ENCODE data around the gene GRIK4.
"Not testable (repeated sequence)": the region's sequence is repeated elsewhere in the genome, so short reads cannot be mapped to it uniquely, and the experiment has no call there.

The GRIK4 gene

GRCh38 chr11:120573756-120574354, 62.3 kb downstream of the GRIK4 start:
- Histone ChIP-seq H3K9ac (ENCODE audit: low read length) (no peak overlapping the region), H3K9me3 (ENCODE audit: low read length) (no peaks in the 10 kb centered on the region), H3K4me3 (ENCODE audit: low read depth in 1 of 2, low read length in 2 of 2) (no peak overlapping the region), H3K4me1 (ENCODE audit: insufficient read depth, low read length) (no peaks in the 10 kb centered on the region), H3K27ac (ENCODE audit: low read depth, low read length) (no peak overlapping the region), H3K27me3 (ENCODE audit: control insufficient read depth in 1 of 2, insufficient read depth in 2 of 2, low read length in 2 of 2) (peaks cover 0 to 6% of the 10 kb centered on the region in 2 donors), H3K36me3 (ENCODE audit: insufficient read depth, low read length) (no peaks in the 10 kb centered on the region)

DNA sequence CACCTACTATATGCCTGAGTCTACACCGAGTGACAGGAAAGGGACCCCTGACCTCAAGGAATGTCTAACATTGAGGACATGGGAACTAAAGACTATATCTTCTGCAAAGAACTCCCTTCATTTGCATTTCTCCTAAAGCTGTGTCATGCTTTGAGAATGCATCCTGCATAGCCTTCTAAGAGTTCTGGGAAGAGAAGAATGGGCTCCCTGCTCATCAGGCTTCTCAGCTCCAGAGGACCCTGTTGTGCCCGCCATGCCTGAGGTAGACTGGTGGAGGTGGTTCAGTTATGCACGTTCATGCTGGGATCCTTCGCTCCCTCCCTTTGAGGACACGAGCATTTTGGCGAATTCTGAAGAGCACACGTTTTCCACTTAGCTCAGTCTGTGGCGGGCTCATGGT, 63.3 kb downstream of the GRIK4 start:
- H3K4me3 ChIP-seq (ENCODE audit: low read depth in 1 of 2, low read length in 2 of 2), result no peak overlapping the region
- H3K9me3 ChIP-seq (ENCODE audit: low read length), result no peaks in the 10 kb centered on the region
- no peaks in the 10 kb centered on the region for H3K36me3 ChIP-seq (ENCODE audit: insufficient read depth, low read length)
- H3K4me1 ChIP-seq (ENCODE audit: insufficient read depth, low read length), result no peaks in the 10 kb centered on the region
- H3K27me3 ChIP-seq (ENCODE audit: control insufficient read depth in 1 of 2, insufficient read depth in 2 of 2, low read length in 2 of 2), result peaks cover 0 to 9% of the 10 kb centered on the region in 2 donors
- H3K27ac ChIP-seq (ENCODE audit: low read depth, low read length), result no peak overlapping the region
- H3K9ac ChIP-seq (ENCODE audit: low read length), result no peak overlapping the region

DNA sequence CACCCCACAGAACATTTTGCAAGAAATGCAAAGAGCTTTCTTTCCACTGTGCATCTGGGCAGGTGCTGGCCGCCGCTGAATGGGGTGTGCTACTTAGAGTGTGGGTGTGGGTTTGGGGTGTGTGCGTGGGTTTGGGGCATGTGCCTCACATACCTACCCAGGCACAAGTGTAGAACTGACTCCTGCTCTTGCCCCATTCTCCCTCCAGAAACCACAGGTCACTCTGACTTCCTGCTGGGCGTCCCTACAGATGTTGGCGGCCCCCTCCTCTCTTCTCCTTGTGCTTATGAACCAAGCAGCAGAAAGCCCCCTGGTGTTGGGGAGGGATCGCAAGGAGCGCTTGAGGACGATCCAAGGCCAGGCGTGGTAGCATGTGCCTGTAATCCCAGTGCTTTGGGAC, 63.9 kb downstream of the GRIK4 start:
- Histone ChIP-seq H3K27ac (ENCODE audit: low read depth, low read length) (no peak overlapping the region), H3K9ac (ENCODE audit: low read length) (no peak overlapping the region), H3K9me3 (ENCODE audit: low read length) (no peaks in the 10 kb centered on the region), H3K4me1 (ENCODE audit: insufficient read depth, low read length) (no peaks in the 10 kb centered on the region), H3K36me3 (ENCODE audit: insufficient read depth, low read length) (no peaks in the 10 kb centered on the region), H3K27me3 (ENCODE audit: control insufficient read depth in 1 of 2, insufficient read depth in 2 of 2, low read length in 2 of 2) (peaks cover 0 to 9% of the 10 kb centered on the region in 2 donors), H3K4me3 (ENCODE audit: low read depth in 1 of 2, low read length in 2 of 2) (no peak overlapping the region)

DNA sequence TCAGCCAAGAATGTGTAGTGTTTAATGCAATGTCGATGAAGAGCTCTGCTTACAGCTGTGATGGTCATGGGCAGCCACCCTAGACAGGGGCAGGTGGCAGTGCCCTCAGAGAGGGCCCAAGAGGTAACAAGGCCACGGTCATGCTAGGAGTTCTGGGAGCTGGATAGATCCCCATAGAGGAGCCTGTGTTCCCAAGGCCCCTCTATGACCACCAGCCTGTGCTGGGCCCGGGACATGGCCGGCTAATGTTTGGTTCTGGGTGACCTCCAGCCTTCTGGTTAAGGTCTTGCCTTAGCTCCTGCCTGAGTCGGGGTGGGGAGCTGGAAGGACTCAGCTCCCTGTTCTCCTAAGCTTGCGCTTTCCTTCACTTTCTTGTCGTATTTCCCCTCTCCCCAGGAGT, 65.1 kb downstream of the GRIK4 start:
- H3K27me3 ChIP-seq (ENCODE audit: control insufficient read depth in 1 of 2, insufficient read depth in 2 of 2, low read length in 2 of 2), result peaks cover 0 to 9% of the 10 kb centered on the region in 2 donors
- H3K4me3 ChIP-seq (ENCODE audit: low read depth in 1 of 2, low read length in 2 of 2), result no peak overlapping the region
- H3K27ac ChIP-seq (ENCODE audit: low read depth, low read length), result no peak overlapping the region
- no peaks in the 10 kb centered on the region for H3K9me3 ChIP-seq (ENCODE audit: low read length)
- no peaks in the 10 kb centered on the region for H3K36me3 ChIP-seq (ENCODE audit: insufficient read depth, low read length)
- H3K9ac ChIP-seq (ENCODE audit: low read length), result no peak overlapping the region
- H3K4me1 ChIP-seq (ENCODE audit: insufficient read depth, low read length), result no peaks in the 10 kb centered on the region

DNA sequence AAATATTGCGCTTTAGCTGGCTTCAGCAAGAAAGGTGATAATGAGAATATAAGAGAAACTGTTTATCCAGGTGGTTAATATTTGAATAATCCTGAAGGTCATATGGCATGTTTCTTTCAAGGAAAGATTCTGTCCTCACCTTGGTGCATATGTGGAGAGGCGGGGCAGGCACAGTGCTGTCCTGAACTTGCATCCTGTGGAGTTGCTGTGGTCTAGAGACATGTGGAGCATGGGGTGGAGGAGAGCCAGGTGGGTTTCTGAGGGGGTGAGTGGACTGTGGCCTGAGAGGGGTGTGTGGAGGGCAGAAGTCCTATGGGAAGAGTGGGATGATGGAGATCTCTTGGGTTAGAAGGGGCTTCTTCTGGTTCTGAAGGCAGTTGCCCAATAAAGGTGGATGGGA, 65.5 kb downstream of the GRIK4 start:
- H3K9me3 ChIP-seq (ENCODE audit: low read length), result no peaks in the 10 kb centered on the region
- H3K9ac ChIP-seq (ENCODE audit: low read length), result no peak overlapping the region
- no peak overlapping the region for H3K4me3 ChIP-seq (ENCODE audit: low read depth in 1 of 2, low read length in 2 of 2)
- no peaks in the 10 kb centered on the region for H3K36me3 ChIP-seq (ENCODE audit: insufficient read depth, low read length)
- no peak overlapping the region for H3K27ac ChIP-seq (ENCODE audit: low read depth, low read length)
- peaks cover 0 to 9% of the 10 kb centered on the region in 2 donors for H3K27me3 ChIP-seq (ENCODE audit: control insufficient read depth in 1 of 2, insufficient read depth in 2 of 2, low read length in 2 of 2)
- H3K4me1 ChIP-seq (ENCODE audit: insufficient read depth, low read length), result no peaks in the 10 kb centered on the region

- no peaks in the 10 kb centered on the region for H3K4me1 ChIP-seq (ENCODE audit: insufficient read depth, low read length)
- no peak overlapping the region for H3K4me3 ChIP-seq (ENCODE audit: low read depth in 1 of 2, low read length in 2 of 2)
- no peak overlapping the region for H3K27ac ChIP-seq (ENCODE audit: low read depth, low read length)
- no peaks in the 10 kb centered on the region for H3K9me3 ChIP-seq (ENCODE audit: low read length)
- H3K9ac ChIP-seq (ENCODE audit: low read length), result no peak overlapping the region
- no peaks in the 10 kb centered on the region for H3K36me3 ChIP-seq (ENCODE audit: insufficient read depth, low read length)
- peaks cover 0 to 12% of the 10 kb centered on the region in 2 donors for H3K27me3 ChIP-seq (ENCODE audit: control insufficient read depth in 1 of 2, insufficient read depth in 2 of 2, low read length in 2 of 2)
Observed at GRCh38 chr11:120577624-120578363, 66.2 kb downstream of the GRIK4 start.

DNA sequence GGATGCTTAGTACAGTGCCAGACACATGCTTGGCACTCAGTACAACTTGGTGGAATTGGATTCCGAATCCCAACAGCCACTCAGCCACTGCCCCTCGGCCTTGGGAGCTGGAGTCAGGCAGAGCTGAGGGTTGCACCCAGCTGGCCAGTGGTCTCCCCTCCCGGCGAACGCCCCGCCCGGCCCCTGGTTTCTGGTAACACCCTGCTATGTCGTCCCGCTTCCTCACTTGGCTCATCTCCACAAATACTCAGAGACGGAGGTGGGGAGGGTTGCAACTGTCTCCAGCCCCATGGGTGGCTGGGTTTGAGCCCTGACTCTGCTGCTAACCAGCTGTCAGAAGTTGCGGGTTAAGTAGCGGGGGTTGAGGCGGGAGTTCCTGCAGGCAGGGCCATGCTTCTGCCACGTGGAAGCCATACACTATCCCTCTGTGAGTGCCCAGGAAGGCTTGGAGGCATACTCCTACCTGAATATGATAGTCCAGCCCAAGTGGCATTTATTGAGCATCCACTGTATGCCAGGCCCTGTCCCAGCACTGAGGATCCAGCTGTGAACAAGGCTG, 67.1 kb downstream of the GRIK4 start:
- no peaks in the 10 kb centered on the region for H3K36me3 ChIP-seq (ENCODE audit: insufficient read depth, low read length)
- no peaks in the 10 kb centered on the region for H3K9me3 ChIP-seq (ENCODE audit: low read length)
- no peak overlapping the region for H3K4me3 ChIP-seq (ENCODE audit: low read depth in 1 of 2, low read length in 2 of 2)
- H3K9ac ChIP-seq (ENCODE audit: low read length), result no peak overlapping the region
- peaks cover 0 to 12% of the 10 kb centered on the region in 2 donors for H3K27me3 ChIP-seq (ENCODE audit: control insufficient read depth in 1 of 2, insufficient read depth in 2 of 2, low read length in 2 of 2)
- H3K27ac ChIP-seq (ENCODE audit: low read depth, low read length), result no peak overlapping the region
- H3K4me1 ChIP-seq (ENCODE audit: insufficient read depth, low read length), result no peaks in the 10 kb centered on the region

- Histone ChIP-seq H3K27me3 (ENCODE audit: control insufficient read depth in 1 of 2, insufficient read depth in 2 of 2, low read length in 2 of 2) (peaks cover 0 to 12% of the 10 kb centered on the region in 2 donors), H3K27ac (ENCODE audit: low read depth, low read length) (no peak overlapping the region), H3K9ac (ENCODE audit: low read length) (no peak overlapping the region), H3K9me3 (ENCODE audit: low read length) (no peaks in the 10 kb centered on the region), H3K4me1 (ENCODE audit: insufficient read depth, low read length) (no peaks in the 10 kb centered on the region), H3K4me3 (ENCODE audit: low read depth in 1 of 2, low read length in 2 of 2) (no peak overlapping the region), H3K36me3 (ENCODE audit: insufficient read depth, low read length) (no peaks in the 10 kb centered on the region)
Observed at GRCh38 chr11:120579611-120580031, 68.1 kb downstream of the GRIK4 start.

DNA sequence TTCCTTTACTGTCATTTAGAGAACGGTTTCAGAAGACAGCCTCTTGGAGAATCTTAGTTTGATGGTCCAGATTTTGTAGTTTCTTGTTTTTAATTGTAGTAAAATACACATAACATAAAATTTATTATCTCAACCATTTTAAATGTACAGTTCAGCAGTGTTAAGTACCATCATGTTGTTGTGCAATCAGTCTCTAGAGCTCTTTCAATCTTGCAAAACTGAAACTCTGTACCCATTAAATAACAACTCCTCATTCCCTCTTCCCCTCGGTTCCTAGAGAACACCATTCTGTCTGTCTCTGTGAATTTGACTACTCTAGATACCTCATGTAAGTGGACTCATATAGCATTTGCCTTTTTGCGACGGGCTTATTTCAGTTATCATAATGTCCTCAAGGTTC, 69.8 kb downstream of the GRIK4 start:
- Histone ChIP-seq H3K9me3 (ENCODE audit: low read length) (no peaks in the 10 kb centered on the region), H3K36me3 (ENCODE audit: insufficient read depth, low read length) (no peaks in the 10 kb centered on the region), H3K4me3 (ENCODE audit: low read depth in 1 of 2, low read length in 2 of 2) (no peak overlapping the region), H3K27ac (ENCODE audit: low read depth, low read length) (no peak overlapping the region), H3K4me1 (ENCODE audit: insufficient read depth, low read length) (no peaks in the 10 kb centered on the region), H3K9ac (ENCODE audit: low read length) (no peak overlapping the region), H3K27me3 (ENCODE audit: control insufficient read depth in 1 of 2, insufficient read depth in 2 of 2, low read length in 2 of 2) (peaks cover 0 to 12% of the 10 kb centered on the region in 2 donors)

DNA sequence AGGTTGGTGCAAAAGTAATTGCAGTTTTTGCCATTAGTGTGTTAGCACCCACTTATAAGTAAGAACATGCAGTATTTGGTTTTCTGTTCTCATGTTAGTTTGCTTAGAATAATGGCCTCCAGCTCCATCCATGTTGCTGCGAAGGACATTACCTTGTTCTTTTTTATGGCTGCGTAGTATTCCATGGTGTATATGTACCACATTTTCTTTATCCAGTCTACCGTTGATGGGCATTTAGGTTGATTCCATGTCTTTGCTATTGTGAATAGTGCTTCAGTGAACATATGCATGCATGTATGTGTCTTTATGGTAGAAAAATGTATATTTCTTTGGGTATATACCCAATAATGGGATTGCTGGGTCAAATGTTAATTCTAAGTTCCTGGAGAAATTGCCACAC, 71.0 kb downstream of the GRIK4 start:
- H3K9me3 ChIP-seq (ENCODE audit: low read length); H3K4me1 ChIP-seq (ENCODE audit: insufficient read depth, low read length); H3K36me3 ChIP-seq (ENCODE audit: insufficient read depth, low read length); H3K4me3 ChIP-seq (ENCODE audit: low read depth in 1 of 2, low read length in 2 of 2); H3K9ac ChIP-seq (ENCODE audit: low read length); H3K27ac ChIP-seq (ENCODE audit: low read depth, low read length): not testable (repeated sequence)
- peaks cover 0 to 12% of the 10 kb centered on the region in 2 donors for H3K27me3 ChIP-seq (ENCODE audit: control insufficient read depth in 1 of 2, insufficient read depth in 2 of 2, low read length in 2 of 2)

- no peaks in the 10 kb centered on the region for H3K4me1 ChIP-seq (ENCODE audit: insufficient read depth, low read length)
- no peak overlapping the region for H3K27ac ChIP-seq (ENCODE audit: low read depth, low read length)
- H3K4me3 ChIP-seq (ENCODE audit: low read depth in 1 of 2, low read length in 2 of 2), result no peak overlapping the region
- H3K36me3 ChIP-seq (ENCODE audit: insufficient read depth, low read length), result no peaks in the 10 kb centered on the region
- H3K27me3 ChIP-seq (ENCODE audit: control insufficient read depth in 1 of 2, insufficient read depth in 2 of 2, low read length in 2 of 2), result peaks cover 0 to 3% of the 10 kb centered on the region in 2 donors
- H3K9ac ChIP-seq (ENCODE audit: low read length), result no peak overlapping the region
- no peaks in the 10 kb centered on the region for H3K9me3 ChIP-seq (ENCODE audit: low read length)
Observed at GRCh38 chr11:120586072-120586471, 74.5 kb downstream of the GRIK4 start.
